ENCODE measurements around the gene RPL15.

Gene RPL15

DNA sequence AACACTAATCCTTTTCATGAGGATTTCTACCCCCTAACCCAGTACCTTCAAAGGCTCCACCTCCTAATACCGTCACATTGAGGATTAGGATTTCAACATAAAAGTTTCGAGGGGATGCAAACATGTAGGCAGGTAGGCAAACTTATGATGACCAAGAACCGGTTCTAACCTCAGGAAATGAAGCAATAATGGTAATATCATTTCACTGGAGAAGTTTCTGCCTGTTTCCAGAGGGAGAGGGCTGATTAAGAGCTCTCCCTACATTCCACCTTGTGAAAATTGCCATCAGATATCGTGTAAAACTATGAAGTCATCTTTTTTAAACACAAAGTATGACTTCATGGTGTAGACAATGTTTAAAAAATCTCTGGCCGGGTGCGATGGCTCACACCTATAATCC is 31.7 kb upstream of the RPL15 start:
- no peak for TF ChIP-seq CTCF (IDR thresholded peaks at IDR 0.05)

- TF ChIP-seq CTCF (IDR thresholded peaks at IDR 0.05): no peak
These were observed 30.6 kb upstream of the RPL15 start for GRCh38 chr3:23886311-23886710.

- peak; percentile 89 for TF ChIP-seq CTCF (IDR thresholded peaks at IDR 0.05)
These were observed 28.2 kb upstream of the RPL15 start for GRCh38 chr3:23888617-23889228.

DNA sequence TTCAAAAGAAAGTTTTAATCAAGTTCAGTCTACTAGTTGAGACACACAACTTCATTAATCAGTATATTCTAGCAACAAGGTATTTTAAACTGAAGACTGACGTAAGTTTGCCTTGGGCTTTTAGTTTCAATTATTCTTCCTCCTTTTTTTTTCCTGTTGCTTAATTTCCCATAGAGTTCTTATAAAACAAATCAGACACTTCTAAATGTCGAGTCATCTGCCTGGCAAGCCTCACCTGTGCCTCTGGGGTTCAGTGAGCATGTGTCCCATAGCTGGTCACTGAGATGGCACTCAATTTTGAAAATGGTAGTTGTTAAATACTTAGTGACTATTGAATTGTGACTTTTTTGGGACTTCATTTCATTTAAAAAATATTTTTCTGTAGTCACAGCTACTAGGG is 27.5 kb upstream of the RPL15 start:
- no peak for TF ChIP-seq CTCF (IDR thresholded peaks at IDR 0.05)

DNA sequence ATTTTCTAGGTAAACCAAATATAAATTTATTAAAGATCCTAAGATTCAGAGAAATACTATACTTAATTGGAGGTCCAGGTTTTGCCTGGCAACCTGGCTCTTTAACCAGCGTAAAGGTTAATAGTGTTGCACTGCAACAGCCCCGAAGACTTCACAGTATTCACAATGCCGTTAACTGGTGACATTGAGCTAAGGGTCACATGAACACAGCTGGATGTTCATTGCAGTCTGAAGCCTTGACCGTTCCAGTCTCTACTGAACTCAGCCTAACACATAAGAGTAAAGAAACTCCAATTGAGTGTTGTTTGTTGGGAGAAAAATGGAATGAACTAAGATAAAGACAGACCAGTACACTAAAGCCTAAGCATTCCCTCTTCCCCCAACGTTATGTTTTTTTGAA is 27.0 kb upstream of the RPL15 start:
- TF ChIP-seq CTCF (IDR thresholded peaks at IDR 0.05): no peak

DNA sequence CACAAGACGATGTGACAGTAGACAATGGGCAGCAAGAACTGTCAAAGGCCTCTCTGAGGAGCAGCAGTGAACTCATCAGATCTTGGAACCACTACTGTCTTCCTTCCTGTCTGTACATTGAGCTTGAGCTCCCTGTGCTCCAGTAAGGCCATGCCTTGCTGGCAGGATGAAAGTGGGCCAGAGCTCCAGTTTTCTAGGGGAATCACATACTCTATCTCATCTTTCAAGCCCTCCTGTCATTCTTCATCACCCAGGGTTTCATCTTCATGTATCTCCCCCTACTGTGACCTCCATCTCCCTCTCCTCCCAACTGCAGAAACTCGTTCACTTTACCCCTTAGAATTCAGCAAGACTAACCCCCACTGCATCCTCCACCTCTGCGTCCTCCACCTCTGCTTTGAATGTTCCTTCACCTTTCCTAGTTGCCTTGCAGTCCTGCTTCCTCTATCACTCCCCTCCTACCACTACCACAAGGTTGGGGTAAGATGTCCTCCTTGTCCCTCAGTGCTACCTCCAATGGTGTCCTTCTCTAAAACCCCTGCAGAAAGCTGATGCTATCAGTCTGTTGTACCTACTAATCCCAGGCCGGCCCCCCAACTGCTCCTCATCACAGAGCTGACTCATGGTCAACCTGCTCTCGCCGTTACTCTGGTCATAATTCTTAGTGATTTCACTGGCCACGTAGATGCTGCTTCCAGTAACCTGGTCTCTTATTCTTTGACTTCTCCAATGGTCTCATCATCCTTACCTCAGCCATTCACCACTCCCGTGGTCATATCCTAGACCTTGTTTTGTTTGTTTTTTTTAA is 22.5 kb upstream of the RPL15 start:
- TF ChIP-seq CTCF (IDR thresholded peaks at IDR 0.05): no peak

DNA sequence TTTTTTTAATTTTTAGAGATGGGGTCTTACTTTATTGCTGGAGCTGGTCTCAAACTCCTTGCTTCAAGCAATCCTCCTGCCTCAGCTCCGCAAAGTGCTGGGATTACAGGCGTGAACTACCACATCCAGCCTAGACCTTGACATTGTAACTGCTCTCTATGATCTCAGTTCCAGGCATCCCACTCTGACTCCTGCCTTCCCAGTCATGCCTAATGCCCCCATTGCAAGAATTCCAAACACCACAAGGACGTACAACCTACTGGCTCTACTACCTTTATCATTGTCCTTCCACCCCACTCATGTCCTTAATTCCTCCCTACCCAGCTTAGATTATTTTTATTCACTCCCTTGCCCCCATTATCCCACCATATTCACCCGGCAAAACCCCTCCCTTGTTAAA is 21.8 kb upstream of the RPL15 start:
- TF ChIP-seq CTCF (IDR thresholded peaks at IDR 0.05): no peak

All from LNCAP (cell line).